ENCODE data around the gene CROT.

CROT gene

GRCh38 chr7:87370660-87371180 is 25.3 kb downstream of the CROT start:
- no peak overlapping the region for H2BK12ac ChIP-seq (ENCODE audit: low read length)
- no peaks in the 10 kb centered on the region for H3K4me1 ChIP-seq (ENCODE audit: control insufficient read depth in 1 of 2, insufficient read depth in 2 of 2, low read length in 2 of 2)
- H2BK5ac ChIP-seq (ENCODE audit: low read depth, low read length, poor library complexity) = no peak overlapping the region
- H3K27ac ChIP-seq (ENCODE audit: low read depth, low read length) = no peak overlapping the region
- no peaks in the 10 kb centered on the region for H3K27me3 ChIP-seq (ENCODE audit: insufficient read depth, low read length)
- WGBS (ENCODE audit: extremely low coverage, insufficient coverage, insufficient read length) = no CpG with 5 or more reads among the region's 1 CpG
- no peak overlapping the region for H3K4me3 ChIP-seq (ENCODE audit: low read depth, low read length)
- H2AK5ac ChIP-seq (ENCODE audit: low read length) = no peak overlapping the region
- no peaks in the 10 kb centered on the region for H3K9me3 ChIP-seq (ENCODE audit: insufficient read depth, low read depth, low read length)
- no peak overlapping the region for H3K4ac ChIP-seq (ENCODE audit: low read depth, low read length)
- no peak overlapping the region for H4K12ac ChIP-seq (ENCODE audit: low read depth, low read length)
- no peak overlapping the region for H3K18ac ChIP-seq (ENCODE audit: low read length)
- no peak overlapping the region for H2BK120ac ChIP-seq (ENCODE audit: insufficient read depth, low read length, poor library complexity)
- H3K79me1 ChIP-seq (ENCODE audit: low read length) = no peaks in the 10 kb centered on the region
- H3K4me2 ChIP-seq (ENCODE audit: low read length) = no peak overlapping the region
- H2AFZ ChIP-seq (ENCODE audit: insufficient read depth, low read length, poor library complexity) = no peak overlapping the region
- no peak overlapping the region for H4K8ac ChIP-seq (ENCODE audit: low read depth, low read length)
- H3K14ac ChIP-seq (ENCODE audit: low read length) = no peak overlapping the region
- no peak overlapping the region for H4K91ac ChIP-seq (ENCODE audit: low read depth, low read length)
- no peak overlapping the region for H3K23ac ChIP-seq (ENCODE audit: low read length)
- peaks cover 0 to 2% of the 10 kb centered on the region in 2 experiments for H3K36me3 ChIP-seq (ENCODE audit: control insufficient read depth in 1 of 2, insufficient read depth in 2 of 2, low read length in 2 of 2)
- no peaks in the 10 kb centered on the region for H3K79me2 ChIP-seq (ENCODE audit: control insufficient read depth, insufficient read depth, low read length, poor library complexity)
- H3K9ac ChIP-seq (ENCODE audit: low read length) = no peak overlapping the region
- no peak for DNase-seq

DNA sequence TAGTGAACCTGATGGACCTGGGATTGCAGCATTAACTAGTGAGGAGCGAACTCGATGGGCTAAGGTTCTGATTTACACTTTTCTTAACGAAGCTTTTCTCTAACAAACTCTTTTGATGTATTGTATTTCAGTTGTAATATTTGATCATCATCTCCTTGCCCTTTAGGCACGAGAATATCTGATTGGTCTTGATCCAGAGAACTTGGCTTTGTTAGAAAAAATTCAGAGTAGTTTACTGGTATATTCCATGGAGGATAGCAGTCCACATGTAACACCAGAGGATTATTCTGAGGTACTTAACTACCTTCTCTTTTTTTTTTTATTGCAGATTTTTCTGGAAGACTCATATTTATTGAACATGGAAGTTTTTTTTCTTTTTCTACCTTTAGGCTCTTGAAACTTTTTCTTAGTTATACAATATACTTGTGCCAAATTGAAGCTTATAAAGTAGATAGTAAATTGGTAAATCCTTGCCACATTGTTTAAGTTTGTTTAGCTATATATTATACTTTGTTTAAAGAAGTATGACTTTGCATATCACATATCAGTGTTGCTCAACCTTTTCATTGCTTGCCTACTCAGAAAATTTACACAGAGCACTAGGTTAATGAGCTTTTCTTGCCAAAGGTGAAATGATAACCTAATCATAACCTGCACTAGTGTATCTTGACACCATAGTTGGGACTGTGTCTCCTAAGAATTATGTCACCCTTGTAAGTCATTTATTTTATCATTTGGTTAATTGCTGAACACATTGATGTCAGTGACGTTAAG is 30.4 kb downstream of the CROT start:
- Histone ChIP-seq H4K91ac (ENCODE audit: low read depth, low read length) (no peak overlapping the region), H3K79me2 (ENCODE audit: control insufficient read depth, insufficient read depth, low read length, poor library complexity) (no peaks in the 10 kb centered on the region), H2BK12ac (ENCODE audit: low read length) (no peak overlapping the region), H4K8ac (ENCODE audit: low read depth, low read length) (no peak overlapping the region), H3K14ac (ENCODE audit: low read length) (no peak overlapping the region), H3K79me1 (ENCODE audit: low read length) (no peaks in the 10 kb centered on the region), H2BK120ac (ENCODE audit: insufficient read depth, low read length, poor library complexity) (no peak overlapping the region), H2AK5ac (ENCODE audit: low read length) (no peak overlapping the region), H4K12ac (ENCODE audit: low read depth, low read length) (no peak overlapping the region), H3K4ac (ENCODE audit: low read depth, low read length) (no peak overlapping the region), H2BK5ac (ENCODE audit: low read depth, low read length, poor library complexity) (no peak overlapping the region), H3K4me1 (ENCODE audit: control insufficient read depth in 1 of 2, insufficient read depth in 2 of 2, low read length in 2 of 2) (no peaks in the 10 kb centered on the region), H3K36me3 (ENCODE audit: control insufficient read depth in 1 of 2, insufficient read depth in 2 of 2, low read length in 2 of 2) (no peaks in the 10 kb centered on the region), H3K4me2 (ENCODE audit: low read length) (no peak overlapping the region), H3K27me3 (ENCODE audit: insufficient read depth, low read length) (no peaks in the 10 kb centered on the region), H3K9ac (ENCODE audit: low read length) (no peak overlapping the region), H3K18ac (ENCODE audit: low read length) (no peak overlapping the region), H3K27ac (ENCODE audit: low read depth, low read length) (no peak overlapping the region), H2AFZ (ENCODE audit: insufficient read depth, low read length, poor library complexity) (no peak overlapping the region), H3K4me3 (ENCODE audit: low read depth, low read length) (no peak overlapping the region), H3K9me3 (ENCODE audit: insufficient read depth, low read depth, low read length) (no peaks in the 10 kb centered on the region), H3K23ac (ENCODE audit: low read length) (no peak overlapping the region)
- no peak for DNase-seq
- WGBS (ENCODE audit: extremely low coverage, insufficient coverage, insufficient read length) = no CpG with 5 or more reads among the region's 5 CpGs

DNA sequence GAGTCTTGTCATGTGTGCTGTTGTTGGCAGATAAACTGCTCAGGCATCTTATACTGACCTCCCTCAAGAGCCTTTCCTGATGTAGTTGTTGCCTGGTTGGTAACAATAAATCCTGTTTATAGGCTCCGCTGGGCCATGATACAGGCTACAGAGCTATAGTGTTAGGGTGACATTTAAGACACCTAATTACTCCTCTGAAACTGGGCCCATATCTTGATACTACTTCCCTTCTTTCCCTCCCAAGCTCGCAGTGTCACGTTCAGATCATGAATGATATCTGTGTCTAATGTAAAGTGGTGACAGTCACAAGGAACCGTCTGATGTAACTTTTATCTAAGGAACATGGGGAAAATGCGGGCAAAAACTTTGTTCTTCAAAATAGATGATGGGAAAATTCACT is 35.4 kb downstream of the CROT start:
- Histone ChIP-seq H3K4me2 (ENCODE audit: low read length) (no peak overlapping the region), H4K91ac (ENCODE audit: low read depth, low read length) (no peak overlapping the region), H3K4me1 (ENCODE audit: control insufficient read depth in 1 of 2, insufficient read depth in 2 of 2, low read length in 2 of 2) (no peaks in the 10 kb centered on the region), H2BK5ac (ENCODE audit: low read depth, low read length, poor library complexity) (no peak overlapping the region), H3K23ac (ENCODE audit: low read length) (no peak overlapping the region), H3K9ac (ENCODE audit: low read length) (no peak overlapping the region), H2AK5ac (ENCODE audit: low read length) (no peak overlapping the region), H2BK12ac (ENCODE audit: low read length) (no peak overlapping the region), H2AFZ (ENCODE audit: insufficient read depth, low read length, poor library complexity) (no peak overlapping the region), H3K9me3 (ENCODE audit: insufficient read depth, low read depth, low read length) (no peaks in the 10 kb centered on the region), H3K79me1 (ENCODE audit: low read length) (no peaks in the 10 kb centered on the region), H3K79me2 (ENCODE audit: control insufficient read depth, insufficient read depth, low read length, poor library complexity) (no peaks in the 10 kb centered on the region), H3K36me3 (ENCODE audit: control insufficient read depth in 1 of 2, insufficient read depth in 2 of 2, low read length in 2 of 2) (peaks cover 0 to 2% of the 10 kb centered on the region in 2 experiments), H4K12ac (ENCODE audit: low read depth, low read length) (no peak overlapping the region), H3K27ac (ENCODE audit: low read depth, low read length) (no peak overlapping the region), H3K18ac (ENCODE audit: low read length) (no peak overlapping the region), H3K14ac (ENCODE audit: low read length) (no peak overlapping the region), H2BK120ac (ENCODE audit: insufficient read depth, low read length, poor library complexity) (no peak overlapping the region), H3K27me3 (ENCODE audit: insufficient read depth, low read length) (no peaks in the 10 kb centered on the region), H3K4ac (ENCODE audit: low read depth, low read length) (no peak overlapping the region), H4K8ac (ENCODE audit: low read depth, low read length) (no peak overlapping the region), H3K4me3 (ENCODE audit: low read depth, low read length) (no peak overlapping the region)
- no CpG with 5 or more reads among the region's 5 CpGs for WGBS (ENCODE audit: extremely low coverage, insufficient coverage, insufficient read length)
- DNase-seq = no peak

DNA sequence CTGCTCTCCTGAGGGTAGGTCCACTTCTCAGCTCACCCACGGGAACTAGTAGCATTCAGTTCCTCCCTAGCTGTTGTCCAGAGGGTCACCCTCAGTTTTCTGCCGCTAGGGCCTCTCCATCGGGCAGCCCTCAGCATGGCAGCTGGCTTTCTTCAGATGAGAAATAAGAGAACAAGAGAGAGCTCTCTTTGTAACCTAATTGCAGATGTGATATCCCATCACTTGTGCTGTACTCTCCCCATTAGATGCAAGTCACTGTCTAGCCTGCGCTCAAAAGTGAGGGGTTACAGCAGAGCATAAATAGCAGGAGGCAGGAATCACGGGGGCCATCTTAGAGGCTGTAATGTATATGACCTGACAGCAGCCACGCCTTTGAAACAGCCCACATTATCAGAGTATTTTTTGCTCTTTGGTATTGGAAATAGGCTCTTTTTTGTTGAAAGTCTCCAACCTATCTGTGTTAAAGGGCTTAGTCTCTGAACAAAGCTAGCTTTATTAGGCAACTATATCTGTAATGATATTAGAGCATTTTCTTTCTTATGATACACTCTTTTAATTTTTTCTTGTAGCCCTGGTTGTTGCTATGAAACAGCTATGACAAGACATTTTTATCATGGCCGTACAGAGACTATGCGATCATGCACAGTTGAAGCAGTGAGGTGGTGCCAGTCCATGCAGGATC is 45.7 kb downstream of the CROT start:
- H3K27me3 ChIP-seq (ENCODE audit: insufficient read depth, low read length) = no peaks in the 10 kb centered on the region
- H3K14ac ChIP-seq (ENCODE audit: low read length) = no peak overlapping the region
- H3K9me3 ChIP-seq (ENCODE audit: insufficient read depth, low read depth, low read length) = no peaks in the 10 kb centered on the region
- no peak overlapping the region for H2BK12ac ChIP-seq (ENCODE audit: low read length)
- H2BK120ac ChIP-seq (ENCODE audit: insufficient read depth, low read length, poor library complexity) = no peak overlapping the region
- WGBS (ENCODE audit: extremely low coverage, insufficient coverage, insufficient read length) = no CpG with 5 or more reads among the region's 8 CpGs
- no peak overlapping the region for H2AFZ ChIP-seq (ENCODE audit: insufficient read depth, low read length, poor library complexity)
- no peaks in the 10 kb centered on the region for H3K79me2 ChIP-seq (ENCODE audit: control insufficient read depth, insufficient read depth, low read length, poor library complexity)
- H2AK5ac ChIP-seq (ENCODE audit: low read length) = no peak overlapping the region
- no peak overlapping the region for H4K8ac ChIP-seq (ENCODE audit: low read depth, low read length)
- H3K4me3 ChIP-seq (ENCODE audit: low read depth, low read length) = no peak overlapping the region
- H3K9ac ChIP-seq (ENCODE audit: low read length) = no peak overlapping the region
- H2BK5ac ChIP-seq (ENCODE audit: low read depth, low read length, poor library complexity) = no peak overlapping the region
- H3K27ac ChIP-seq (ENCODE audit: low read depth, low read length) = no peak overlapping the region
- no peak overlapping the region for H4K12ac ChIP-seq (ENCODE audit: low read depth, low read length)
- peaks cover 0 to 2% of the 10 kb centered on the region in 2 experiments for H3K36me3 ChIP-seq (ENCODE audit: control insufficient read depth in 1 of 2, insufficient read depth in 2 of 2, low read length in 2 of 2)
- no peak overlapping the region for H3K23ac ChIP-seq (ENCODE audit: low read length)
- no peaks in the 10 kb centered on the region for H3K79me1 ChIP-seq (ENCODE audit: low read length)
- H3K18ac ChIP-seq (ENCODE audit: low read length) = no peak overlapping the region
- no peak overlapping the region for H3K4me2 ChIP-seq (ENCODE audit: low read length)
- H3K4ac ChIP-seq (ENCODE audit: low read depth, low read length) = no peak overlapping the region
- no peaks in the 10 kb centered on the region for H3K4me1 ChIP-seq (ENCODE audit: control insufficient read depth in 1 of 2, insufficient read depth in 2 of 2, low read length in 2 of 2)
- H4K91ac ChIP-seq (ENCODE audit: low read depth, low read length) = no peak overlapping the region
- no peak for DNase-seq
